Sigmoid colon (tissue), 7 donors: ENCODE data around the gene MRPL1. TPM values are rescaled to one million over a fixed set of nuclear protein-coding genes. Genes with fewer than 3 reads are reported as not detected.

Experiments used
- DNase-seq: peaks from one replicate; pipeline ENCODE4 v3.0.0-alpha.2; 2019
- H3K27ac ChIP-seq, 4 donors: fragments of 200-600 bp; sonication (generic); one replicate each; pipeline ENCODE4 v1.5.1; 2016 to 2019; ENCODE audit warnings: mild to moderate bottlenecking in 1 of 4
- H3K27me3 ChIP-seq, 3 donors: fragments of 200-600 bp; sonication (generic); one replicate each; pipeline ENCODE4 v1.5.1; 2019; ENCODE audit warnings: mild to moderate bottlenecking in 1 of 3
- H3K36me3 ChIP-seq, 4 donors: fragments of 200-600 bp; sonication (generic); one replicate each; pipeline ENCODE4 v1.5.1; 2016 to 2019
- H3K4me1 ChIP-seq, 4 donors: fragments of 200-600 bp; sonication (generic); one replicate each; pipeline ENCODE4 v1.5.1; 2017 to 2019
- H3K4me3 ChIP-seq, 4 donors: fragments of 200-600 bp; sonication (generic); one replicate each; pipeline ENCODE4 v1.5.1; 2017 to 2019; ENCODE audit warnings: mild to moderate bottlenecking in 2 of 4, moderate library complexity in 1 of 4
- H3K9me3 ChIP-seq, 4 donors: fragments of 200-600 bp in 3 of 4; sonication (generic) in 3 of 4; one replicate each; pipeline versions ENCODE4 v1.5.1 to v1.6.1; 2013 to 2019
- EP300 ChIP-seq, 4 donors: sonication (generic); formaldehyde crosslinking; IDR thresholded peaks; one replicate each; pipeline ENCODE4 v1.6.1; 2017; ENCODE audit warnings: antibody characterized with exemption in 4 of 4
- POLR2A ChIP-seq, 2 donors: fragments of 450-650 bp; IDR thresholded peaks; one replicate each; pipeline ENCODE4 v1.6.1; 2016; ENCODE audit warnings: antibody characterized with exemption in 2 of 2, mild to moderate bottlenecking in 2 of 2, moderate library complexity in 2 of 2
- POLR2AphosphoS5 ChIP-seq, 4 donors: sonication (generic); formaldehyde crosslinking; IDR thresholded peaks; one replicate each; pipeline ENCODE4 v1.6.1; 2017; ENCODE audit warnings: antibody characterized with exemption in 4 of 4
- WGBS, 2 donors: extraction: QIAGEN DNeasy Blood & Tissue Kit; methylation state at CpG; one replicate each; pipeline ENCODE4 v1.1.7; 2013; 5-methylcytosine and 5-hydroxymethylcytosine counted together
- intact Hi-C: fragments of 100-400 bp; cut with DNase I; formaldehyde crosslinking; loops from one replicate; pipeline ENCODE4 v1.15.1; 2023
- polyA plus RNA-seq, 3 donors: library from polyadenylated mRNA; stranded (reverse); fragments of 200-250 nt; gene quantifications; one replicate each; pipeline ENCODE4 v1.2.3, GENCODE V29; 2013
- total RNA-seq, 4 donors: library from RNA; depleted of rRNA; stranded (reverse); fragments of >200 nt; gene quantifications; one replicate each; pipeline ENCODE4 v1.1.0, GENCODE V29; 2016
- TF ChIP-seq, protein P1 (sequence below), 4 experiments: fragments of 450-650 bp in 3 of 4; fragments of 200-600 bp in 1 of 4; IDR thresholded peaks; one replicate each; pipeline ENCODE4 v1.5.1; 2016 to 2019; ENCODE audit warnings: antibody characterized with exemption in 4 of 4, mild to moderate bottlenecking in 3 of 4, moderate library complexity in 2 of 4
- donor health status: healthy with polysubstance abuse.
- donor health status: Bipolar disorder and iron deficiency.
- donor health status: healthy.

Gene MRPL1
- total and polyA plus RNA-seq, 7 donors: 23.2 to 52.9 (median 30.0) TPM

DNA sequence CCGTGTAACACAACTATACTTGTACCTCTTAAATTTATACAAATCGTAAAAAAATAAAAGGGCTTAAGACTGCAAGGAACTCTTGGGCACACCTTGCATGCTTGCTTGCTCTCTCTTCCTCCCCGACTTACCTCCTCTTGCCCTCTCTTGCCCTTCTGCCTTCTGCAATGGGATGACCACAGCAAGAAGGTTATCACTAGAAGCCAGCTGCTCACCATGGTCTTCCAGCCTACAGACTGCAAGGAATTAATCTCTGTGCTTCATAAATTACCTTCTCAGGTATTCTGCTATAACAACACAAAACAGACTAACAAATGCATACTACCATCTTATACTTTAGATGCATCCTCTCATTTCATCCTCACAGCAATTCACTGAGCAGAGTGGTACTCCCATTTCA lies 92.1 kb downstream of the MRPL1 start:
- Histone ChIP-seq H3K27ac (no peak overlapping the region), H3K36me3 (peaks cover 0 to 45% (median 11%) of the 10 kb centered on the region in 4 donors), H3K4me3 (no peak overlapping the region), H3K4me1 (no peaks in the 10 kb centered on the region), H3K9me3 (no peaks in the 10 kb centered on the region), H3K27me3 (no peaks in the 10 kb centered on the region)
- DNase-seq: no peak
- intact Hi-C loops: no loop called here
- TF ChIP-seq, protein P1, sequence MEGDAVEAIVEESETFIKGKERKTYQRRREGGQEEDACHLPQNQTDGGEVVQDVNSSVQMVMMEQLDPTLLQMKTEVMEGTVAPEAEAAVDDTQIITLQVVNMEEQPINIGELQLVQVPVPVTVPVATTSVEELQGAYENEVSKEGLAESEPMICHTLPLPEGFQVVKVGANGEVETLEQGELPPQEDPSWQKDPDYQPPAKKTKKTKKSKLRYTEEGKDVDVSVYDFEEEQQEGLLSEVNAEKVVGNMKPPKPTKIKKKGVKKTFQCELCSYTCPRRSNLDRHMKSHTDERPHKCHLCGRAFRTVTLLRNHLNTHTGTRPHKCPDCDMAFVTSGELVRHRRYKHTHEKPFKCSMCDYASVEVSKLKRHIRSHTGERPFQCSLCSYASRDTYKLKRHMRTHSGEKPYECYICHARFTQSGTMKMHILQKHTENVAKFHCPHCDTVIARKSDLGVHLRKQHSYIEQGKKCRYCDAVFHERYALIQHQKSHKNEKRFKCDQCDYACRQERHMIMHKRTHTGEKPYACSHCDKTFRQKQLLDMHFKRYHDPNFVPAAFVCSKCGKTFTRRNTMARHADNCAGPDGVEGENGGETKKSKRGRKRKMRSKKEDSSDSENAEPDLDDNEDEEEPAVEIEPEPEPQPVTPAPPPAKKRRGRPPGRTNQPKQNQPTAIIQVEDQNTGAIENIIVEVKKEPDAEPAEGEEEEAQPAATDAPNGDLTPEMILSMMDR (IDR thresholded peaks at IDR 0.05): no peak
- TF ChIP-seq POLR2A (IDR thresholded peaks at IDR 0.05): no peak
- no peak for TF ChIP-seq EP300 (IDR thresholded peaks at IDR 0.05)
- TF ChIP-seq POLR2AphosphoS5 (IDR thresholded peaks at IDR 0.05): no peak
- WGBS, 2 donors: 78 to 88% methylated on average over 3 of the region's 3 CpGs

DNA sequence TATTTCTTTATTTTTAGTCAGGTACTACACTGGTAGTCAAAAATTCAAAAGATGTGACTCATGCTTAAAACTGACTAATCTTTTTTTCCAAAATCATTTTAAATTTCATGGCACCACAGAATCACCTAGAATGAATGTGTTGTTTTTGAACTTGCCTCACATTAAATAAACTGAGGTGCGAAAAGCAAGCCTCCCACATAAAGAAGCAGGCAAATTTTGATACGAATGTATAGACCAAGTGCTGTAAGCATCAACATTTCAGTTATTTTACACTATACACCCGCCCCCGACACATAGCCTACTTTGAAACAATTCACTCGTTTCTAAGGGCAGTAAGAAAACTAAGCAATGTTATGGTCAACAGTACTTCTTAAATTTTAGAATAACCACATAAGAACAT lies 94.3 kb downstream of the MRPL1 start:
- 87 to 90% methylated on average over 5 of the region's 5 CpGs for WGBS, 2 donors

DNA sequence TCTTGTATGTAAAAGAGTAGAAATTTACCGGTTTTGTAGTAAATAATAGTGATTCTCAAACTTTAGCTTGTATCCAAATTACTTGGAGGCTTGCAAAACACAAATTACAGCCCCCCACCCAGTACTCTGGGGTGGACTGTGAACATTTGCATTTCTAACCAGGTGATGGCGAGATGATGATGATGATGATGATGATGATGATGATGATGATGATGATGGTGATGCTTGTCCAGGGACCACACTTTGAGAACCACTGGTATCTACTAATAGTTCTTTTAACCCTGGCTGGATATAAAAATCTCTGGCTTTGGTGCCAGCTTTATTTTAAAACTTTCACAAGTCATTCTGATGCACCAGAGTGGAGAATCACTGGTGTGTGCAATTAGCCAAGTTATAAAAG lies 96.3 kb downstream of the MRPL1 start:
- DNase-seq: no peak
- Histone ChIP-seq H3K36me3 (peaks cover 0 to 7% (median 3%) of the 10 kb centered on the region in 4 donors), H3K4me3 (no peak overlapping the region), H3K9me3 (no peaks in the 10 kb centered on the region), H3K27me3 (no peaks in the 10 kb centered on the region), H3K4me1 (no peaks in the 10 kb centered on the region), H3K27ac (no peak overlapping the region)
- TF ChIP-seq EP300 (IDR thresholded peaks at IDR 0.05) (no peak), POLR2A (IDR thresholded peaks at IDR 0.05) (no peak), POLR2AphosphoS5 (IDR thresholded peaks at IDR 0.05) (no peak)
- TF ChIP-seq, protein P1 (IDR thresholded peaks at IDR 0.05): no peak
- intact Hi-C loops: no loop called here
- WGBS, 2 donors: 83 to 89% methylated on average over 2 of the region's 2 CpGs

More for the DNA sequence above, 94.3 kb downstream of the MRPL1 start:
- H3K27me3 ChIP-seq: no peaks in the 10 kb centered on the region
- no peaks in the 10 kb centered on the region for H3K9me3 ChIP-seq
- H3K4me1 ChIP-seq: no peaks in the 10 kb centered on the region
- H3K27ac ChIP-seq: no peak overlapping the region
- intact Hi-C loops: no loop called here
- no peak overlapping the region for H3K4me3 ChIP-seq
- TF ChIP-seq POLR2AphosphoS5 (IDR thresholded peaks at IDR 0.05): no peak
- no peak for TF ChIP-seq EP300 (IDR thresholded peaks at IDR 0.05)
- no peak for TF ChIP-seq POLR2A (IDR thresholded peaks at IDR 0.05)
- TF ChIP-seq, protein P1 (IDR thresholded peaks at IDR 0.05): no peak
- no peak for DNase-seq
- peaks cover 0 to 24% (median 3%) of the 10 kb centered on the region in 4 donors for H3K36me3 ChIP-seq

DNA sequence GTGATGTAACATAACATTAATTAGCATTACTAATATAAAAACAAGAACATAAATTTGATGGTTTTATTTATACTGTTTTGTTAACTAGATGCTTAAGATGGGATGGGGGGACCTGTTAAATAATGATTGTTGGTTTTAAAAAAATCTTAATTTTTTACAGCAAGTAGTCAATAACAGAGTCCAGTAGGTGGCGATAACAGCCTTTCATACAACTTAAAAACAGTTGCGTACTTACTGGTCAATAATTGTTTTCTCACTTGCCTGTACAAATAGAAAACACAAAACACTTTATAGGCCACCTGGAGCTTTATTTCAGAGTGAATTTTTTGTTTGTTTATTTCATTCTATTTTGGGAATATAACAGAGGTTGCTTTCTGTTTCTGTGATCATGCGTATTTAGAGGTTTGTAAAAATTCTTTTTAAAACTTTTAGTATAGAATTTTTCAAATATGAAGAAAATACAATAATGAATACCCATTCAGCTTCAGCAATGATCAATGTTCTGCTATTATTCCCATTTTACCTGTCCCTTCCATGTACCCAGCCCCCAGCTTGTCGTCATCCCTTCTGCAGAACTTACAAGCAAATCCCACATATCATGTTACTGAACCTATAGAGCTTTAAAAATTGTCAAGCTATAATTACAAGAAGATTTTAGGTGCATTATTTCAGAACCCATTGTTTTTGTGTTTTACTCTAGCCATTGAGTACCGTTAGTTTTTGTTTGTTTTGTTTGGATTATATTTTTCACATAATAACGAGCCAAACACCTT lies 97.1 kb downstream of the MRPL1 start:
- TF ChIP-seq, protein P1 (IDR thresholded peaks at IDR 0.05): peak in 3 of 4 experiments; percentile 44 to 53 (median 46)
- TF ChIP-seq POLR2AphosphoS5 (IDR thresholded peaks at IDR 0.05): no peak
- TF ChIP-seq POLR2A (IDR thresholded peaks at IDR 0.05): no peak
- H3K27me3 ChIP-seq: no peaks in the 10 kb centered on the region
- no peaks in the 10 kb centered on the region for H3K36me3 ChIP-seq
- H3K4me3 ChIP-seq: peak overlapping the region in 2 of 4 donors; percentile 6 to 21
- 50 to 62% methylated on average over 6 of the region's 6 CpGs for WGBS, 2 donors
- no peaks in the 10 kb centered on the region for H3K9me3 ChIP-seq
- H3K4me1 ChIP-seq: no peaks in the 10 kb centered on the region
- intact Hi-C loops: loop anchor here (2.0 kb wide), 1 partner anchor 557 kb away; no protein-coding TSS in a partner anchor
- H3K27ac ChIP-seq: no peak overlapping the region
- DNase-seq: no peak
